Natural killer cell treated with Interleukin-12 subunit alpha and Interleukin-12 subunit beta and Interleukin-15 and Interleukin-18, amount 100 ng/mL, for 72 hours (primary cell): ENCODE measurements around the gene PRICKLE4. TPM values are rescaled to one million over a fixed set of nuclear protein-coding genes. Genes with fewer than 3 reads are reported as not detected.
"Not testable (repeated sequence)": the region's sequence is repeated elsewhere in the genome, so short reads cannot be mapped to it uniquely, and the experiment has no call there.

Experiments used
- ATAC-seq, 2 donors: fragments of 150-1000 bp; cut with Tn5 transposase in 1 of 2; sonication (Bioruptor Pico), chemical (Tn5 transposase) in 1 of 2; 2 replicates each; pipeline ENCODE4 v1.10.0; 2021
- DNase-seq: peaks from one replicate; pipeline ENCODE4 v3.0.0; 2022; ENCODE audit warnings: low spot score
- H3K27ac Mint-ChIP-seq, 2 donors: 1 replicate in 1 of 2; 2 replicates in 1 of 2; pipeline ENCODE4 v1.8.0; 2022; ENCODE audit warnings: mixed read lengths in 2 of 2, mild to moderate bottlenecking in 1 of 2, moderate library complexity in 1 of 2
- H3K27me3 Mint-ChIP-seq, 2 donors: 1 replicate in 1 of 2; 2 replicates in 1 of 2; pipeline ENCODE4 v1.8.0; 2022; ENCODE audit warnings: mixed read lengths in 2 of 2
- H3K36me3 Mint-ChIP-seq: one replicate; pipeline ENCODE4 v1.8.0; 2022; ENCODE audit warnings: mixed read lengths
- H3K4me1 Mint-ChIP-seq, 2 donors: 1 replicate in 1 of 2; 2 replicates in 1 of 2; pipeline ENCODE4 v1.8.0; 2022; ENCODE audit warnings: low read depth in 2 of 2, mixed read lengths in 2 of 2, mild to moderate bottlenecking in 1 of 2
- H3K4me3 Mint-ChIP-seq: one replicate; pipeline ENCODE4 v1.8.0; 2022; ENCODE audit warnings: mixed read lengths
- H3K9me3 Mint-ChIP-seq: 2 replicates; pipeline ENCODE4 v1.8.0; 2022; ENCODE audit warnings: mixed read lengths
- total RNA-seq, 2 donors: library from RNA; stranded (reverse); gene quantifications; one replicate each; pipeline ENCODE4 v1.2.3, GENCODE V29; 2022

Gene PRICKLE4
- total RNA-seq, 2 donors from 2014 or later = not detected

- peaks cover 10% of the 10 kb centered on the region in 2 donors for H3K4me1 Mint-ChIP-seq
- peak overlapping the region; percentile 91 for H3K27ac Mint-ChIP-seq
- H3K27me3 Mint-ChIP-seq = no peaks in the 10 kb centered on the region
- H3K9me3 Mint-ChIP-seq = no peaks in the 10 kb centered on the region
- H3K36me3 Mint-ChIP-seq = peaks cover 11% of the 10 kb centered on the region
- peak overlapping the region; percentile 95 for H3K4me3 Mint-ChIP-seq
- ATAC-seq (peak; percentile 88 to 91), DNase-seq (peak; percentile 93)
Observed at GRCh38 chr6:41786451-41787218, 6.1 kb downstream of the PRICKLE4 start.

GRCh38 chr6:41787219-41787917, 6.8 kb downstream of the PRICKLE4 start, which contains the start of gene TOMM6:
Gene TOMM6 (plus strand): TSS chr6:41787694. CDS start chr6:41787698, 4 bp downstream.
- H3K4me3 Mint-ChIP-seq = peak within 1 kb of the TSS; percentile 95
- peaks cover 10% of the 10 kb centered on the region in 2 donors for H3K4me1 Mint-ChIP-seq
- peak; percentile 91 to 92 for ATAC-seq
- no peaks in the 10 kb centered on the region for H3K27me3 Mint-ChIP-seq
- no peaks in the 10 kb centered on the region for H3K9me3 Mint-ChIP-seq
- peaks cover 11% of the 10 kb centered on the region for H3K36me3 Mint-ChIP-seq
- peak; percentile 97 for DNase-seq
- peak within 1 kb of the TSS; percentile 91 for H3K27ac Mint-ChIP-seq

- Mint-ChIP-seq H3K27ac (peak overlapping the region; percentile 91), H3K36me3 (peaks cover 11% of the 10 kb centered on the region), H3K9me3 (no peaks in the 10 kb centered on the region), H3K4me3 (peak overlapping the region; percentile 95), H3K27me3 (no peaks in the 10 kb centered on the region), H3K4me1 (peaks cover 10% of the 10 kb centered on the region in 2 donors)
- no peak for DNase-seq
- ATAC-seq = no peak
Observed at GRCh38 chr6:41789390-41789724, 8.8 kb downstream of the PRICKLE4 start.

GRCh38 chr6:41790045-41790444, 9.5 kb downstream of the PRICKLE4 start:
- DNase-seq (no peak), ATAC-seq (no peak)
- H3K4me3 Mint-ChIP-seq = peak overlapping the region; percentile 95
- H3K36me3 Mint-ChIP-seq = peaks cover 11% of the 10 kb centered on the region
- H3K27me3 Mint-ChIP-seq = no peaks in the 10 kb centered on the region
- H3K9me3 Mint-ChIP-seq = no peaks in the 10 kb centered on the region
- H3K27ac Mint-ChIP-seq = peak overlapping the region; percentile 91
- H3K4me1 Mint-ChIP-seq = peaks cover 10% of the 10 kb centered on the region in 2 donors

GRCh38 chr6:41791305-41791704, 10.7 kb downstream of the PRICKLE4 start:
- Mint-ChIP-seq H3K4me1 (peaks cover 10% of the 10 kb centered on the region in 2 donors), H3K27ac (no peak overlapping the region), H3K36me3 (peaks cover 11% of the 10 kb centered on the region), H3K9me3 (no peaks in the 10 kb centered on the region), H3K27me3 (no peaks in the 10 kb centered on the region), H3K4me3 (no peak overlapping the region)
- DNase-seq = no peak
- ATAC-seq = no peak

- no peak overlapping the region for H3K4me3 Mint-ChIP-seq
- DNase-seq = no peak
- H3K36me3 Mint-ChIP-seq = peaks cover 11% of the 10 kb centered on the region
- ATAC-seq = no peak
- H3K9me3 Mint-ChIP-seq = no peaks in the 10 kb centered on the region
- H3K4me1 Mint-ChIP-seq = peaks cover 10% of the 10 kb centered on the region in 2 donors
- no peak overlapping the region for H3K27ac Mint-ChIP-seq
- no peaks in the 10 kb centered on the region for H3K27me3 Mint-ChIP-seq
Observed at GRCh38 chr6:41791984-41792383, 11.4 kb downstream of the PRICKLE4 start.

- no peaks in the 10 kb centered on the region for H3K9me3 Mint-ChIP-seq
- ATAC-seq (no peak), DNase-seq (no peak)
- H3K36me3 Mint-ChIP-seq = no peaks in the 10 kb centered on the region
- no peak overlapping the region for H3K27ac Mint-ChIP-seq
- H3K4me1 Mint-ChIP-seq = no peaks in the 10 kb centered on the region
- H3K27me3 Mint-ChIP-seq = no peaks in the 10 kb centered on the region
- H3K4me3 Mint-ChIP-seq = no peak overlapping the region
Observed at GRCh38 chr6:41796474-41796873, 15.9 kb downstream of the PRICKLE4 start.

- Mint-ChIP-seq H3K4me3 (no peak overlapping the region), H3K27ac (no peak overlapping the region), H3K27me3 (no peaks in the 10 kb centered on the region), H3K9me3 (no peaks in the 10 kb centered on the region), H3K4me1 (no peaks in the 10 kb centered on the region), H3K36me3 (no peaks in the 10 kb centered on the region)
- no peak for DNase-seq
- ATAC-seq = no peak
Observed at GRCh38 chr6:41798901-41799558, 18.4 kb downstream of the PRICKLE4 start.

GRCh38 chr6:41799559-41799911, 19.0 kb downstream of the PRICKLE4 start:
- ATAC-seq (no peak), DNase-seq (no peak)
- H3K27ac Mint-ChIP-seq = no peak overlapping the region
- H3K36me3 Mint-ChIP-seq = no peaks in the 10 kb centered on the region
- H3K27me3 Mint-ChIP-seq = no peaks in the 10 kb centered on the region
- no peaks in the 10 kb centered on the region for H3K9me3 Mint-ChIP-seq
- H3K4me3 Mint-ChIP-seq = no peak overlapping the region
- H3K4me1 Mint-ChIP-seq = peaks cover 0 to 4% of the 10 kb centered on the region in 2 donors

- no peak for ATAC-seq
- Mint-ChIP-seq H3K4me1 (peaks cover 0 to 4% of the 10 kb centered on the region in 2 donors), H3K9me3 (no peaks in the 10 kb centered on the region), H3K36me3 (no peaks in the 10 kb centered on the region), H3K27me3 (no peaks in the 10 kb centered on the region), H3K4me3 (no peak overlapping the region), H3K27ac (no peak overlapping the region)
- DNase-seq = no peak
Observed at GRCh38 chr6:41801380-41801779, 20.8 kb downstream of the PRICKLE4 start.

- Mint-ChIP-seq H3K4me3 (no peak overlapping the region), H3K36me3 (no peaks in the 10 kb centered on the region), H3K4me1 (peaks cover 0 to 4% of the 10 kb centered on the region in 2 donors), H3K9me3 (no peaks in the 10 kb centered on the region), H3K27me3 (no peaks in the 10 kb centered on the region), H3K27ac (no peak overlapping the region)
- DNase-seq = no peak
- ATAC-seq = peak in 1 of 2 donors; percentile 15
Observed at GRCh38 chr6:41805830-41806774, 25.5 kb downstream of the PRICKLE4 start.

- Mint-ChIP-seq H3K4me1 (no peaks in the 10 kb centered on the region), H3K36me3 (no peaks in the 10 kb centered on the region), H3K4me3 (no peak overlapping the region), H3K27me3 (no peaks in the 10 kb centered on the region), H3K9me3 (no peaks in the 10 kb centered on the region), H3K27ac (no peak overlapping the region)
- DNase-seq (no peak), ATAC-seq (no peak)
Observed at GRCh38 chr6:41811095-41811494, 30.5 kb downstream of the PRICKLE4 start.

- DNase-seq, H3K4me1 Mint-ChIP-seq, ATAC-seq, H3K36me3 Mint-ChIP-seq, H3K9me3 Mint-ChIP-seq, H3K27ac Mint-ChIP-seq, H3K4me3 Mint-ChIP-seq, H3K27me3 Mint-ChIP-seq: not testable (repeated sequence)
Observed at GRCh38 chr6:41811946-41812345, 31.4 kb downstream of the PRICKLE4 start.
